Endothelial cell of umbilical vein (primary cell): ENCODE results near the gene ZNF491. TPM values are rescaled to one million over a fixed set of nuclear protein-coding genes. Genes with fewer than 3 reads are reported as not detected.

Experiments used
- Bru-seq: library from RNA; stranded (reverse); fragments of 400-500 nt; gene quantifications from one replicate; lab custom pipeline; 2021; lab: Mats Ljungman, UMichigan
- BruChase-seq, 2 experiments: library from RNA; stranded (reverse); fragments of 400-500 nt; gene quantifications; one replicate each; lab custom pipeline; 2021; lab: Mats Ljungman, UMichigan
- BruUV-seq: library from RNA; stranded (reverse); fragments of 400-500 nt; replicated peaks from 2 replicates; lab custom pipeline; 2021; lab: Mats Ljungman, UMichigan
- CTCF ChIA-PET: fragments of 300-600, 350-600 bp; sonication (Branson Sonifier 250); formaldehyde crosslinking; loops from one replicate; lab custom pipeline; 2021; ENCODE audit warnings: antibody characterized with exemption, inconsistent platforms; lab: Charles Lee
- POLR2A ChIA-PET: fragments of 300-600, 350-600 bp; sonication (Branson Sonifier 250); formaldehyde crosslinking; loops from one replicate; lab custom pipeline; 2021; ENCODE audit warnings: antibody characterized with exemption, inconsistent platforms; lab: Charles Lee
- DNase-seq: peaks from one replicate; pipeline ENCODE4 v3.0.0-alpha.2; 2011; ENCODE audit warnings: low read depth, low spot score
- FAIRE-seq: peaks from 2 replicates; lab custom pipeline; 2011; peaks lifted over from hg19 to GRCh38; lab: Jason Lieb, UNC
- H2AFZ ChIP-seq: 2 replicates; pipeline ENCODE4 v1.6.0; 2012; ENCODE audit warnings: low read depth, low read length, control low read depth, inconsistent platforms
- H3K27ac ChIP-seq: 2 replicates; pipeline ENCODE4 v1.5.1; 2011; ENCODE audit warnings: low read depth, mild to moderate bottlenecking, control low read depth, low read length, moderate library complexity; ENCODE audit not compliant: insufficient read depth
- H3K27me3 ChIP-seq, 2 experiments: 2 replicates each; pipeline versions ENCODE4 v1.6.0 to v1.6.1; 2011; ENCODE audit warnings: low read length in 2 of 2, mixed read lengths in 1 of 2; ENCODE audit not compliant: control insufficient read depth in 2 of 2, insufficient read depth in 2 of 2
- H3K36me3 ChIP-seq, 2 experiments: 2 replicates in 1 of 2; 3 replicates in 1 of 2; pipeline ENCODE4 v1.5.1; 2011; ENCODE audit warnings: low read length in 2 of 2, mild to moderate bottlenecking in 1 of 2, moderate library complexity in 1 of 2; ENCODE audit not compliant: control insufficient read depth in 2 of 2, insufficient read depth in 2 of 2; ENCODE audit errors: extremely low read depth in 1 of 2
- H3K4me1 ChIP-seq: 3 replicates; pipeline ENCODE4 v1.5.1; 2011; ENCODE audit warnings: mild to moderate bottlenecking, low read length; ENCODE audit not compliant: control insufficient read depth, insufficient read depth; ENCODE audit errors: extremely low read depth
- H3K4me2 ChIP-seq: 2 replicates; pipeline ENCODE4 v1.6.1; 2011; ENCODE audit warnings: low read length, control low read depth, mixed read lengths; ENCODE audit not compliant: insufficient read depth
- H3K4me3 ChIP-seq, 3 experiments: fragments of 200-600 bp in 1 of 3; sonication (generic), shearing (Covaris generic) in 1 of 3; replicated peaks in 1 of 3; 2 replicates each; pipeline ENCODE4 v1.5.1; 2011 to 2016; ENCODE audit warnings: control low read depth in 3 of 3, low read length in 3 of 3, mild to moderate bottlenecking in 2 of 3, inconsistent platforms in 1 of 3, low read depth in 1 of 3, moderate library complexity in 1 of 3; ENCODE audit not compliant: insufficient read depth in 1 of 3
- H3K79me2 ChIP-seq: 2 replicates; pipeline ENCODE4 v1.6.0; 2012; ENCODE audit warnings: low read length, inconsistent platforms; ENCODE audit not compliant: control insufficient read depth, insufficient read depth
- H3K9ac ChIP-seq: replicated peaks from 2 replicates; pipeline ENCODE3; 2011; ENCODE audit warnings: low read length, control low read depth; ENCODE audit not compliant: insufficient read depth; ENCODE audit errors: extremely low read depth
- H3K9me1 ChIP-seq: replicated peaks from 3 replicates; pipeline ENCODE4 v1.6.0; 2011; ENCODE audit warnings: mild to moderate bottlenecking, low read length; ENCODE audit not compliant: control insufficient read depth, insufficient read depth; ENCODE audit errors: extremely low read depth
- H3K9me3 ChIP-seq: replicated peaks from 2 replicates; pipeline ENCODE4 v1.5.1; 2012; ENCODE audit warnings: low read length, inconsistent platforms; ENCODE audit not compliant: control insufficient read depth, insufficient read depth
- H4K20me1 ChIP-seq: replicated peaks from 2 replicates; pipeline ENCODE3; 2011; ENCODE audit warnings: mild to moderate bottlenecking, low read length; ENCODE audit not compliant: control insufficient read depth, insufficient read depth; ENCODE audit errors: extremely low read depth
- CTCF ChIP-seq, 2 donors: IDR thresholded peaks; 1 replicate in 1 of 2; 2 replicates in 1 of 2; pipeline ENCODE4 v1.5.1; 2011; ENCODE audit warnings: low read length in 2 of 2, mild to moderate bottlenecking in 2 of 2, moderate library complexity in 2 of 2, control low read depth in 1 of 2, inconsistent platforms in 1 of 2, low read depth in 1 of 2; ENCODE audit not compliant: insufficient read depth in 1 of 2; ENCODE audit errors: extremely low read depth in 1 of 2
- EZH2 ChIP-seq: IDR thresholded peaks from 2 replicates; pipeline ENCODE4 v1.6.1; 2012; ENCODE audit warnings: borderline replicate concordance, low read depth, mild to moderate bottlenecking, moderate library complexity, low read length, inconsistent platforms; ENCODE audit not compliant: severe bottlenecking
- FOS ChIP-seq: IDR thresholded peaks from 2 replicates; pipeline ENCODE4 v1.6.1; 2011; ENCODE audit warnings: mild to moderate bottlenecking, low read length, moderate library complexity, borderline replicate concordance; ENCODE audit not compliant: insufficient read depth
- POLR2A ChIP-seq: IDR thresholded peaks from 2 replicates; pipeline ENCODE4 v1.6.1; 2012; ENCODE audit warnings: low read depth, mild to moderate bottlenecking, control low read depth, low read length
- dilution Hi-C: fragments of 300-500 bp; cut with MboI; formaldehyde crosslinking; loops from one replicate; pipeline ENCODE4 v1.15.0; 2019; ENCODE audit warnings: low sequenced_read_pairs; ENCODE audit not compliant: extremely low pct_ligation_motif_present
- intact Hi-C: fragments of 100-400 bp; cut with micrococcal nuclease; formaldehyde crosslinking; loops from one replicate; pipeline ENCODE4 v1.10.0; 2022
- long read RNA-seq: library from polyadenylated mRNA; stranded (forward); transcript quantifications from one replicate; pipeline ENCODE4 v2.0.0, GENCODE V29; 2021
- polyA minus RNA-seq, 3 experiments: library from RNA; depleted of rRNA, polyadenylated mRNA; stranded (reverse); fragments of >200 nt; gene quantifications; 1 replicate in 1 of 3; 2 replicates in 2 of 3; pipeline ENCODE4 v1.2.3, GENCODE V29; 2011
- polyA plus RNA-seq, 4 experiments: library from polyadenylated mRNA; depleted of rRNA in 3 of 4; stranded (reverse) in 3 of 4; unstranded in 1 of 4; fragments of >200 nt; gene quantifications; 2 replicates each; pipeline versions ENCODE4 v1.2.1 to v1.2.3, GENCODE V29; 2011 to 2012; ENCODE audit warnings: missing spikeins in 1 of 4
- total RNA-seq: library from RNA; stranded (reverse); gene quantifications from 2 replicates; pipeline ENCODE4 v1.2.3, GENCODE V29; 2021

ZNF491 gene
- total RNA-seq (0.85 and 1.1 TPM in 2 replicates), polyA plus RNA-seq (0.35 and 0.55 TPM in 2 replicates), polyA minus RNA-seq (1.4 TPM in 2 replicates), Bru-seq, nascent RNA (percentile 39 among the genes with signal in this experiment), BruChase-seq, experiment 1, labeled RNA remaining after a 6-hour chase (percentile 34 among the genes with signal in this experiment), BruChase-seq, experiment 2, labeled RNA remaining after a 2-hour chase (percentile 33 among the genes with signal in this experiment)
- polyA plus RNA-seq (2011; cell fraction: cytosol; rRNA removed): 0.27 and 0.61 TPM in 2 replicates
- 1.8 and 2.0 TPM in 2 replicates for polyA plus RNA-seq (2011; cell fraction: nucleus; rRNA removed)
- polyA plus RNA-seq (2012): 0.80 and 0.95 TPM in 2 replicates
- polyA minus RNA-seq (2011; cell fraction: cytosol; rRNA and poly(A)+ RNA removed): not detected
- 0.72 and 1.4 TPM in 2 replicates for polyA minus RNA-seq (2011; cell fraction: nucleus; rRNA and poly(A)+ RNA removed)
- long read RNA-seq: 0 reads

- Histone ChIP-seq H2AFZ (peak within 1 kb of the TSS; percentile 99), H3K27ac (no peak within 1 kb of the TSS), H3K9ac (peak within 1 kb of the TSS; percentile 70), H3K27me3 (no peaks in the 10 kb centered on the region), H3K9me1 (no peaks in the 10 kb centered on the region), H3K4me3 (peak within 1 kb of the TSS; percentile 39 to 75 (median 62)), H3K79me2 (no peaks in the 10 kb centered on the region), H4K20me1 (no peaks in the 10 kb centered on the region), H3K36me3 (no peaks in the 10 kb centered on the region), H3K4me1 (peaks cover 7% of the 10 kb centered on the region), H3K9me3 (no peaks in the 10 kb centered on the region), H3K4me2 (peak within 1 kb of the TSS; percentile 76)
- DNase-seq: peak; percentile 83
- POLR2A ChIA-PET: no interaction called here
- no TSS peak for BruUV-seq
- dilution Hi-C loops: no loop called here
- intact Hi-C loops: loop anchor here (1.0 to 5.0 kb wide), 4 partner anchors 14 to 342 kb away; partner anchors contain the start of genes ZNF20 and ZNF700
- CTCF ChIA-PET: interaction anchor here (0.6 to 2.2 kb wide), 20 partner anchors 13 to 873 kb away, joined by 3 to 74 read pairs (median 6); partner anchors contain the start of genes ZNF20, ZNF441, ZNF700 and ZNF823
- TF ChIP-seq EZH2 (peak; percentile 35), FOS (no peak), CTCF (IDR thresholded peaks at IDR 0.05; ENCODE audit: extremely low read depth in 1 of 2, insufficient read depth in 1 of 2, low read depth in 1 of 2, low read length in 2 of 2) (peak; percentile 13 to 21), POLR2A (peak; percentile 52)
- peak; percentile 84 for FAIRE-seq
Measured at GRCh38 chr19:11798391-11799330, at the start of gene ZNF491. Gene ZNF491 (plus strand): TSS chr19:11798523. CDS start chr19:11805954, 7,431 bp downstream.
